Stimulated activated naive CD4-positive, alpha-beta T cell (primary cell): ENCODE results near the gene TMIGD3.
A peak's percentile ranks its signal among the peaks of the same experiment; 100 is the strongest.
"Not testable (repeated sequence)": the region's sequence is repeated elsewhere in the genome, so short reads cannot be mapped to it uniquely, and the experiment has no call there.

Source experiments
- DNase-seq, 6 experiments: peaks; one replicate each; lab custom pipeline; 2025; lab: John Stamatoyannopoulos, UW

TMIGD3 gene

GRCh38 chr1:111503585-111504060 lies at the start of gene TMIGD3, which contains the start of gene ADORA3:
Gene TMIGD3 (minus strand): TSS chr1:111503633. CDS start chr1:111503354, 279 bp downstream.
Gene ADORA3 (minus strand): TSS chr1:111503633. CDS start chr1:111503354, 279 bp downstream.
- DNase-seq = peak in 2 of 6 experiments; percentile 5 to 18

- DNase-seq = no peak
Measured at GRCh38 chr1:111553196-111553595, 49.8 kb upstream of the TMIGD3 start.

GRCh38 chr1:111552587-111552986 lies 49.2 kb upstream of the TMIGD3 start:
- DNase-seq = no peak

- no peak for DNase-seq
Measured at GRCh38 chr1:111551623-111552411, 48.4 kb upstream of the TMIGD3 start.

- DNase-seq = not testable (repeated sequence)
Measured at GRCh38 chr1:111547786-111548185, 44.4 kb upstream of the TMIGD3 start.

- DNase-seq = no peak
Measured at GRCh38 chr1:111542187-111542586, 38.8 kb upstream of the TMIGD3 start.

GRCh38 chr1:111541721-111542120 lies 38.3 kb upstream of the TMIGD3 start:
- no peak for DNase-seq

GRCh38 chr1:111540928-111541327 lies 37.5 kb upstream of the TMIGD3 start:
- DNase-seq = no peak

- no peak for DNase-seq
Measured at GRCh38 chr1:111538343-111539025, 35.1 kb upstream of the TMIGD3 start.

GRCh38 chr1:111535256-111536191 lies 32.1 kb upstream of the TMIGD3 start:
- DNase-seq = no peak

- no peak for DNase-seq
Measured at GRCh38 chr1:111520053-111520452, 16.6 kb upstream of the TMIGD3 start.

- peak in 3 of 6 experiments; percentile 9 to 54 (median 34) for DNase-seq
Measured at GRCh38 chr1:111517469-111518225, 14.2 kb upstream of the TMIGD3 start.

- DNase-seq = peak in 5 of 6 experiments; percentile 25 to 69 (median 56)
Measured at GRCh38 chr1:111516005-111516535, 12.6 kb upstream of the TMIGD3 start.

GRCh38 chr1:111515291-111516004 lies 12.0 kb upstream of the TMIGD3 start:
- DNase-seq = peak in 2 of 6 experiments; percentile 20 to 28

- DNase-seq = no peak
Measured at GRCh38 chr1:111513410-111514020, 10.1 kb upstream of the TMIGD3 start.

GRCh38 chr1:111512931-111513330 lies 9.5 kb upstream of the TMIGD3 start:
- DNase-seq = no peak

GRCh38 chr1:111512132-111512889 lies 8.9 kb upstream of the TMIGD3 start:
- no peak for DNase-seq

GRCh38 chr1:111511370-111511769 lies 7.9 kb upstream of the TMIGD3 start:
- peak in 2 of 6 experiments; percentile 17 to 28 for DNase-seq

GRCh38 chr1:111509997-111510375 lies 6.6 kb upstream of the TMIGD3 start:
- DNase-seq = no peak
